Measurements from ENCODE around the gene PARP11.

- TF ChIP-seq, protein P1, sequence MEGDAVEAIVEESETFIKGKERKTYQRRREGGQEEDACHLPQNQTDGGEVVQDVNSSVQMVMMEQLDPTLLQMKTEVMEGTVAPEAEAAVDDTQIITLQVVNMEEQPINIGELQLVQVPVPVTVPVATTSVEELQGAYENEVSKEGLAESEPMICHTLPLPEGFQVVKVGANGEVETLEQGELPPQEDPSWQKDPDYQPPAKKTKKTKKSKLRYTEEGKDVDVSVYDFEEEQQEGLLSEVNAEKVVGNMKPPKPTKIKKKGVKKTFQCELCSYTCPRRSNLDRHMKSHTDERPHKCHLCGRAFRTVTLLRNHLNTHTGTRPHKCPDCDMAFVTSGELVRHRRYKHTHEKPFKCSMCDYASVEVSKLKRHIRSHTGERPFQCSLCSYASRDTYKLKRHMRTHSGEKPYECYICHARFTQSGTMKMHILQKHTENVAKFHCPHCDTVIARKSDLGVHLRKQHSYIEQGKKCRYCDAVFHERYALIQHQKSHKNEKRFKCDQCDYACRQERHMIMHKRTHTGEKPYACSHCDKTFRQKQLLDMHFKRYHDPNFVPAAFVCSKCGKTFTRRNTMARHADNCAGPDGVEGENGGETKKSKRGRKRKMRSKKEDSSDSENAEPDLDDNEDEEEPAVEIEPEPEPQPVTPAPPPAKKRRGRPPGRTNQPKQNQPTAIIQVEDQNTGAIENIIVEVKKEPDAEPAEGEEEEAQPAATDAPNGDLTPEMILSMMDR (IDR thresholded peaks at IDR 0.05), result no peak
- no peak for TF ChIP-seq POLR2A (IDR thresholded peaks at IDR 0.05)
Observed at GRCh38 chr12:3827301-3828000, 45.7 kb downstream of the PARP11 start.

All from uterus (tissue), 2 donors.